Measurements from ENCODE around the gene CALML6. TPM values are rescaled to one million over a fixed set of nuclear protein-coding genes. Genes with fewer than 3 reads are reported as not detected.
"Not testable (repeated sequence)": the region's sequence is repeated elsewhere in the genome, so short reads cannot be mapped to it uniquely, and the experiment has no call there.

Gene CALML6
- total RNA-seq, 1 donor: under 0.01 TPM

DNA sequence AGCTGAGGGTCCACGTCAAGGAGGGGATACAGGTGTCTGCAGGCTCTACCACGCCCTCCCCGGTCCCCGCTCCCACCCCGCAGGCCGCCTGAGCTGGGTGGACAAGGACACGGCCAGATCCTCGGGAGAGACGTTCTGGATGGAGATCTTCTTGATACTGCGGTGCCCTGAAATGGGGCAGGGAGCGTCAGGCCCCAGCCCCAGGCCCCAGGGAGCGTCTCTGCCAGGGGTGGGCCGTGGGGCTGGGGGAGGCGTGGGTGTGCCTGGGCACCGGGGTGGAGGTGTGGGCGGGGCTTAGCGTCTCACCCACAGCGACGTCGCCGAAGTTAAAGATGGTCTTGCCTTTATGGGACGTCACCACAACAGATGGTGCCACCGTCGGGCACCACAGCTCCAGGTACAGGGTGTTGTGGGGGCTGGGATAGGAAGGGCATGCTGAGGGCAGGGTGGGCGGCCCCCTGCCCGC is 11.3 kb downstream of the CALML6 start:
- no peak for DNase-seq (ENCODE audit: low read depth)
- no peak overlapping the region for H3K4me3 ChIP-seq (ENCODE audit: low read depth, low read length)
- TF ChIP-seq, protein P1, sequence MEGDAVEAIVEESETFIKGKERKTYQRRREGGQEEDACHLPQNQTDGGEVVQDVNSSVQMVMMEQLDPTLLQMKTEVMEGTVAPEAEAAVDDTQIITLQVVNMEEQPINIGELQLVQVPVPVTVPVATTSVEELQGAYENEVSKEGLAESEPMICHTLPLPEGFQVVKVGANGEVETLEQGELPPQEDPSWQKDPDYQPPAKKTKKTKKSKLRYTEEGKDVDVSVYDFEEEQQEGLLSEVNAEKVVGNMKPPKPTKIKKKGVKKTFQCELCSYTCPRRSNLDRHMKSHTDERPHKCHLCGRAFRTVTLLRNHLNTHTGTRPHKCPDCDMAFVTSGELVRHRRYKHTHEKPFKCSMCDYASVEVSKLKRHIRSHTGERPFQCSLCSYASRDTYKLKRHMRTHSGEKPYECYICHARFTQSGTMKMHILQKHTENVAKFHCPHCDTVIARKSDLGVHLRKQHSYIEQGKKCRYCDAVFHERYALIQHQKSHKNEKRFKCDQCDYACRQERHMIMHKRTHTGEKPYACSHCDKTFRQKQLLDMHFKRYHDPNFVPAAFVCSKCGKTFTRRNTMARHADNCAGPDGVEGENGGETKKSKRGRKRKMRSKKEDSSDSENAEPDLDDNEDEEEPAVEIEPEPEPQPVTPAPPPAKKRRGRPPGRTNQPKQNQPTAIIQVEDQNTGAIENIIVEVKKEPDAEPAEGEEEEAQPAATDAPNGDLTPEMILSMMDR (IDR thresholded peaks at IDR 0.05; ENCODE audit: insufficient read depth, low read depth, low read length): no peak

GRCh38 chr1:1926886-1927660 is 12.0 kb downstream of the CALML6 start:
- no peak overlapping the region for H3K4me3 ChIP-seq (ENCODE audit: low read depth, low read length)
- no peak for DNase-seq (ENCODE audit: low read depth)
- TF ChIP-seq, protein P1 (IDR thresholded peaks at IDR 0.05; ENCODE audit: insufficient read depth, low read depth, low read length): no peak

DNA sequence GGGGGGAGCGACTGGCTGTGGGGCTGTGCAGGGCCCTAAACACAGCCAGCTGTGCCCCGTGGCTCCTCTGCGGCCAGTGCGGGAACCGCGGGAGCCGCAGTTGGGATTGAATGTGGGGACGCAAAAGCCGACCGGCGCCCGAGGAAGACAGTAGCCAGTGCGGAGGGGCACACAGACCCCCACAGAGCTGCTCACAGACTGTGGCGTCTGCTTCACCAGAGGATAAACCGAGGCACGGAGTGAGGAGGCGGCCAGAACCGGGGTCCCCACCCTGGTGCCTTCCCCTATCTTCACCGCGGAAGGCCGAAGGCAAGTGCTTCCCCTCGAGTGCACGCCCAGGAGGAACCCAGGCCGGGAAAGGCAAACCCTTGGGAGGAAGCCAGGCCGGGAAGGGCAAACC is 12.7 kb downstream of the CALML6 start:
- DNase-seq (ENCODE audit: low read depth): no peak
- no peak overlapping the region for H3K4me3 ChIP-seq (ENCODE audit: low read depth, low read length)
- TF ChIP-seq, protein P1 (IDR thresholded peaks at IDR 0.05; ENCODE audit: insufficient read depth, low read depth, low read length): no peak

GRCh38 chr1:1928231-1929101 is 13.4 kb downstream of the CALML6 start:
- TF ChIP-seq, protein P1 (IDR thresholded peaks at IDR 0.05; ENCODE audit: insufficient read depth, low read depth, low read length): no peak
- H3K4me3 ChIP-seq (ENCODE audit: low read depth, low read length): no peak overlapping the region
- DNase-seq (ENCODE audit: low read depth): no peak

- DNase-seq (ENCODE audit: low read depth): no peak
- TF ChIP-seq, protein P1 (IDR thresholded peaks at IDR 0.05; ENCODE audit: insufficient read depth, low read depth, low read length): no peak
- no peak overlapping the region for H3K4me3 ChIP-seq (ENCODE audit: low read depth, low read length)
These were observed 14.1 kb downstream of the CALML6 start for GRCh38 chr1:1929102-1929638.

- H3K4me3 ChIP-seq (ENCODE audit: low read depth, low read length): no peak overlapping the region
- TF ChIP-seq, protein P1 (IDR thresholded peaks at IDR 0.05; ENCODE audit: insufficient read depth, low read depth, low read length): no peak
- DNase-seq (ENCODE audit: low read depth): no peak
These were observed 14.8 kb downstream of the CALML6 start for GRCh38 chr1:1929639-1930545.

GRCh38 chr1:1934848-1935247 is 19.8 kb downstream of the CALML6 start:
- not testable (repeated sequence) for DNase-seq (ENCODE audit: low read depth); H3K4me3 ChIP-seq (ENCODE audit: low read depth, low read length)

Data from fibroblast of villous mesenchyme (primary cell).